Nephron (organoid): ENCODE data around the gene C2CD4B.

ENCODE experiments used
- H3K27ac Mint-ChIP-seq, 3 experiments: 2 replicates each; pipeline ENCODE4 v1.8.0; 2020; ENCODE audit warnings: mixed read lengths in 3 of 3, mild to moderate bottlenecking in 2 of 3, moderate library complexity in 1 of 3
- H3K27me3 Mint-ChIP-seq: 2 replicates; pipeline ENCODE4 v1.8.0; 2021; ENCODE audit warnings: low read depth, mild to moderate bottlenecking, moderate library complexity, mixed read lengths
- H3K36me3 Mint-ChIP-seq: 2 replicates; pipeline ENCODE4 v1.8.0; 2020; ENCODE audit warnings: low read depth, mixed read lengths
- H3K4me1 Mint-ChIP-seq: 2 replicates; pipeline ENCODE4 v1.8.0; 2020; ENCODE audit warnings: mixed read lengths
- H3K4me3 Mint-ChIP-seq, 3 experiments: 2 replicates each; pipeline ENCODE4 v1.8.0; 2020; ENCODE audit warnings: mild to moderate bottlenecking in 3 of 3, mixed read lengths in 3 of 3, moderate library complexity in 2 of 3
- H3K9me3 Mint-ChIP-seq: 2 replicates; pipeline ENCODE4 v1.8.0; 2020; ENCODE audit warnings: mixed read lengths
- CTCF ChIP-seq, 3 experiments: fragments of 200-600 bp; sonication (generic); IDR thresholded peaks; one replicate each; pipeline ENCODE4 v1.5.0; 2021; ENCODE audit warnings: antibody characterized with exemption in 3 of 3; ENCODE audit not compliant: unreplicated experiment in 3 of 3

Gene C2CD4B

GRCh38 chr15:62141200-62141599 is 23.9 kb downstream of the C2CD4B start:
- Mint-ChIP-seq H3K27ac (peak overlapping the region in 1 of 3 experiments; percentile 6), H3K27me3 (no peaks in the 10 kb centered on the region), H3K36me3 (no peaks in the 10 kb centered on the region), H3K4me3 (no peak overlapping the region), H3K4me1 (peaks cover 23% of the 10 kb centered on the region), H3K9me3 (peaks cover 5% of the 10 kb centered on the region)
- TF ChIP-seq CTCF (IDR thresholded peaks at IDR 0.05; ENCODE audit: unreplicated experiment in 3 of 3): no peak

GRCh38 chr15:62138124-62138523 is 27.0 kb downstream of the C2CD4B start:
- Mint-ChIP-seq H3K9me3 (peaks cover 11% of the 10 kb centered on the region), H3K27ac (peak overlapping the region in 1 of 3 experiments; percentile 7)

GRCh38 chr15:62136911-62137865 is 27.9 kb downstream of the C2CD4B start:
- H3K36me3 Mint-ChIP-seq: no peaks in the 10 kb centered on the region
- no peaks in the 10 kb centered on the region for H3K27me3 Mint-ChIP-seq
- peaks cover 11% of the 10 kb centered on the region for H3K9me3 Mint-ChIP-seq
- H3K27ac Mint-ChIP-seq: no peak overlapping the region
- TF ChIP-seq CTCF (IDR thresholded peaks at IDR 0.05; ENCODE audit: unreplicated experiment in 3 of 3): no peak
- no peak overlapping the region for H3K4me3 Mint-ChIP-seq
- H3K4me1 Mint-ChIP-seq: peaks cover 26% of the 10 kb centered on the region

More at GRCh38 chr15:62138124-62138523, 27.0 kb downstream of the C2CD4B start:
- Mint-ChIP-seq H3K36me3 (no peaks in the 10 kb centered on the region), H3K27me3 (no peaks in the 10 kb centered on the region), H3K4me3 (no peak overlapping the region), H3K4me1 (peaks cover 29% of the 10 kb centered on the region)
- no peak for TF ChIP-seq CTCF (IDR thresholded peaks at IDR 0.05; ENCODE audit: unreplicated experiment in 3 of 3)

- Mint-ChIP-seq H3K27ac (peak overlapping the region in 1 of 3 experiments; percentile 38), H3K4me3 (no peak overlapping the region), H3K36me3 (no peaks in the 10 kb centered on the region), H3K4me1 (peaks cover 17% of the 10 kb centered on the region), H3K9me3 (peaks cover 10% of the 10 kb centered on the region), H3K27me3 (no peaks in the 10 kb centered on the region)
- TF ChIP-seq CTCF (IDR thresholded peaks at IDR 0.05; ENCODE audit: unreplicated experiment in 3 of 3): no peak
Measured at GRCh38 chr15:62135532-62136134, 29.5 kb downstream of the C2CD4B start.

GRCh38 chr15:62133141-62133540 is 31.9 kb downstream of the C2CD4B start:
- no peak for TF ChIP-seq CTCF (IDR thresholded peaks at IDR 0.05; ENCODE audit: unreplicated experiment in 3 of 3)
- peaks cover 22% of the 10 kb centered on the region for H3K9me3 Mint-ChIP-seq
- no peak overlapping the region for H3K27ac Mint-ChIP-seq
- peaks cover 11% of the 10 kb centered on the region for H3K4me1 Mint-ChIP-seq
- H3K27me3 Mint-ChIP-seq: no peaks in the 10 kb centered on the region
- H3K4me3 Mint-ChIP-seq: no peak overlapping the region
- H3K36me3 Mint-ChIP-seq: no peaks in the 10 kb centered on the region
